Transverse colon (tissue), 4 donors: Measurements from ENCODE around the gene KCNT1. TPM values are rescaled to one million over a fixed set of nuclear protein-coding genes. Genes with fewer than 3 reads are reported as not detected.

Experiments used
- DNase-seq: peaks from one replicate; pipeline ENCODE4 v3.0.0-alpha.2; 2019
- H3K27ac ChIP-seq, 4 donors: fragments of 200-600 bp; sonication (generic); 2 replicates each; pipeline ENCODE4 v1.5.1; 2016 to 2018; ENCODE audit warnings: inconsistent platforms in 4 of 4
- H3K27me3 ChIP-seq: fragments of 200-600 bp; sonication (generic); 2 replicates; pipeline ENCODE4 v1.5.1; 2017; ENCODE audit warnings: inconsistent platforms
- H3K36me3 ChIP-seq, 4 donors: fragments of 200-600 bp; sonication (generic); 2 replicates each; pipeline ENCODE4 v1.5.1; 2017 to 2019; ENCODE audit warnings: inconsistent platforms in 4 of 4
- H3K4me1 ChIP-seq, 4 donors: fragments of 200-600 bp; sonication (generic); 2 replicates each; pipeline ENCODE4 v1.5.1; 2017 to 2020; ENCODE audit warnings: inconsistent platforms in 4 of 4
- H3K4me3 ChIP-seq, 4 donors: fragments of 200-600 bp; sonication (generic); 1 replicate in 1 of 4; 2 replicates in 3 of 4; pipeline versions ENCODE4 v1.5.1 to v1.6.1; 2017 to 2019; ENCODE audit warnings: inconsistent platforms in 4 of 4
- H3K9me3 ChIP-seq, 2 donors: fragments of 200-600 bp; sonication (generic); 2 replicates each; pipeline ENCODE4 v1.5.1; 2017 to 2019; ENCODE audit warnings: inconsistent platforms in 2 of 2
- CTCF ChIP-seq, 5 experiments: fragments of 200-600 bp in 3 of 5; fragments of 450-650 bp in 2 of 5; sonication (generic) in 3 of 5; IDR thresholded peaks; 1 replicate in 2 of 5; 2 replicates in 3 of 5; pipeline ENCODE4 v1.5.1; 2016 to 2017; ENCODE audit warnings: antibody characterized with exemption in 5 of 5, inconsistent platforms in 3 of 5, mild to moderate bottlenecking in 2 of 5, moderate library complexity in 1 of 5
- EP300 ChIP-seq: sonication (generic); formaldehyde crosslinking; IDR thresholded peaks from one replicate; pipeline ENCODE4 v1.6.1; 2017; ENCODE audit warnings: antibody characterized with exemption, low read depth
- POLR2A ChIP-seq: fragments of 450-650 bp; IDR thresholded peaks from one replicate; pipeline ENCODE4 v1.6.1; 2016; ENCODE audit warnings: antibody characterized with exemption, mild to moderate bottlenecking, moderate library complexity
- POLR2AphosphoS5 ChIP-seq, 3 donors: sonication (generic); formaldehyde crosslinking; IDR thresholded peaks; one replicate each; pipeline ENCODE4 v1.6.1; 2016; ENCODE audit warnings: antibody characterized with exemption in 3 of 3
- WGBS, 2 donors: methylation state at CpG; one replicate each; pipeline ENCODE4 v1.1.5; 2018; ENCODE audit warnings: low coverage in 1 of 2; 5-methylcytosine and 5-hydroxymethylcytosine counted together
- in situ Hi-C, 4 donors: fragments of 200-750 bp; cut with MboI; loops; one replicate each; pipeline versions ENCODE4 v1.15.0 to v1.15.1; 2017; ENCODE audit warnings: low sequenced_read_pairs in 3 of 4, low pct_ligation_motif_present in 1 of 4, low pct_unique_long_range_greater_than_20kb in 1 of 4
- intact Hi-C: fragments of 100-400 bp; cut with DNase I; formaldehyde crosslinking; loops from one replicate; pipeline ENCODE4 v1.15.1; 2023; ENCODE audit warnings: low total_unique reads
- total RNA-seq, 4 donors: library from RNA; depleted of rRNA; stranded (reverse); fragments of >200 nt; gene quantifications; one replicate each; pipeline ENCODE4 v1.1.0, GENCODE V29; 2016

KCNT1 gene
- total RNA-seq, 4 donors from 2014 or later, result 0.14 TPM; not detected in 3

- Histone ChIP-seq H3K9me3 (no peaks in the 10 kb centered on the region), H3K36me3 (no peaks in the 10 kb centered on the region), H3K27ac (no peak overlapping the region), H3K4me1 (no peaks in the 10 kb centered on the region), H3K27me3 (peaks cover 27% of the 10 kb centered on the region), H3K4me3 (no peak overlapping the region)
- DNase-seq, result no peak
- in situ Hi-C loops, result no loop called here
- intact Hi-C loops, result no loop called here
- TF ChIP-seq POLR2AphosphoS5 (IDR thresholded peaks at IDR 0.05) (no peak), POLR2A (no peak), EP300 (no peak), CTCF (IDR thresholded peaks at IDR 0.05) (no peak)
- 59 to 80% methylated on average over 4 to 20 of the region's 24 CpGs for WGBS, 2 donors
These were observed 39.6 kb downstream of the KCNT1 start for GRCh38 chr9:135741276-135742219.

DNA sequence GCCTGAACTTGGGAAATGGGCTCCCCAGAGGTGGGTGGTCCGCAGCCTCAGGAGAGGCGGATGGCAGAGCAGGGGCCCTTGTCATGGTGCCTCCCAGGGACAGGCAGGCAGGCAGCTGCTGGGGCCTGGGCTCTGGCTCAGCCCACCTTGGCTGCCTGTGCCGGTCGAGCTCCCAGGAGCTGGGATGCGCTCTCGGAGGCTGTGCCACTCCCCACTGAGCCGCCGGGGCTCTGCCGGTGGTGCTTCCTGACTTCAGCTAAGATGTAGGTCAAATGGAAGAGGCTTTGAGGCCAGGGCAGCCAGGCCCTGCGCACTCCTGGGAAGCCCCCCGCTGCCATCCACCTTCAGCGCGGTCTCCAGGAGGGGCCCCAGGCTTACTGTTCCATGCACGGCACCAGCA lies 41.0 kb downstream of the KCNT1 start:
- Histone ChIP-seq H3K27me3 (peaks cover 12% of the 10 kb centered on the region), H3K9me3 (no peaks in the 10 kb centered on the region), H3K27ac (no peak overlapping the region), H3K4me3 (no peak overlapping the region), H3K36me3 (no peaks in the 10 kb centered on the region), H3K4me1 (no peaks in the 10 kb centered on the region)
- in situ Hi-C loops, result no loop called here
- WGBS, 2 donors, result 92% methylated on average over 6 of the region's 14 CpGs; no CpG with 5 or more reads in 1 of the 2 donors
- no peak for TF ChIP-seq POLR2AphosphoS5 (IDR thresholded peaks at IDR 0.05)
- TF ChIP-seq EP300, result no peak
- TF ChIP-seq POLR2A, result no peak
- TF ChIP-seq CTCF (IDR thresholded peaks at IDR 0.05), result no peak
- no peak for DNase-seq
- intact Hi-C loops, result no loop called here

GRCh38 chr9:135743546-135744332 lies 41.8 kb downstream of the KCNT1 start:
- Histone ChIP-seq H3K4me1 (no peaks in the 10 kb centered on the region), H3K9me3 (no peaks in the 10 kb centered on the region), H3K27ac (no peak overlapping the region), H3K4me3 (no peak overlapping the region), H3K27me3 (peaks cover 5% of the 10 kb centered on the region), H3K36me3 (no peaks in the 10 kb centered on the region)
- DNase-seq, result no peak
- in situ Hi-C loops (no loop called here), intact Hi-C loops (no loop called here)
- TF ChIP-seq CTCF (IDR thresholded peaks at IDR 0.05) (no peak), EP300 (no peak), POLR2AphosphoS5 (IDR thresholded peaks at IDR 0.05) (no peak), POLR2A (no peak)
- 75% methylated on average over 24 of the region's 25 CpGs; no CpG with 5 or more reads in 1 of the 2 donors for WGBS, 2 donors

- no peaks in the 10 kb centered on the region for H3K27me3 ChIP-seq
- no peak for DNase-seq
- H3K9me3 ChIP-seq, result no peaks in the 10 kb centered on the region
- H3K4me3 ChIP-seq, result no peak overlapping the region
- H3K36me3 ChIP-seq, result no peaks in the 10 kb centered on the region
- no peak overlapping the region for H3K27ac ChIP-seq
- in situ Hi-C loops, result no loop called here
- TF ChIP-seq EP300, result no peak
- TF ChIP-seq POLR2A, result no peak
- no peak for TF ChIP-seq POLR2AphosphoS5 (IDR thresholded peaks at IDR 0.05)
- no peak for TF ChIP-seq CTCF (IDR thresholded peaks at IDR 0.05)
- WGBS, 2 donors, result 73% methylated on average over 19 of the region's 33 CpGs; no CpG with 5 or more reads in 1 of the 2 donors
- no peaks in the 10 kb centered on the region for H3K4me1 ChIP-seq
- intact Hi-C loops, result no loop called here
These were observed 42.5 kb downstream of the KCNT1 start for GRCh38 chr9:135744333-135745070.
